ENCODE results near the gene CACNB1.

- TF ChIP-seq MAX (IDR thresholded peaks at IDR 0.05) (no peak), MLLT10 (CRISPR knock-in tag; IDR thresholded peaks at IDR 0.05) (no peak)
- TF ChIP-seq, protein P1, sequence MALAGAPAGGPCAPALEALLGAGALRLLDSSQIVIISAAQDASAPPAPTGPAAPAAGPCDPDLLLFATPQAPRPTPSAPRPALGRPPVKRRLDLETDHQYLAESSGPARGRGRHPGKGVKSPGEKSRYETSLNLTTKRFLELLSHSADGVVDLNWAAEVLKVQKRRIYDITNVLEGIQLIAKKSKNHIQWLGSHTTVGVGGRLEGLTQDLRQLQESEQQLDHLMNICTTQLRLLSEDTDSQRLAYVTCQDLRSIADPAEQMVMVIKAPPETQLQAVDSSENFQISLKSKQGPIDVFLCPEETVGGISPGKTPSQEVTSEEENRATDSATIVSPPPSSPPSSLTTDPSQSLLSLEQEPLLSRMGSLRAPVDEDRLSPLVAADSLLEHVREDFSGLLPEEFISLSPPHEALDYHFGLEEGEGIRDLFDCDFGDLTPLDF (CRISPR knock-in tag; IDR thresholded peaks at IDR 0.05): no peak
Observed at GRCh38 chr17:39212195-39212810, 14.8 kb upstream of the CACNB1 start.
